Measurements from ENCODE around the gene EIF1AY. TPM values are rescaled to one million over a fixed set of nuclear protein-coding genes. Genes with fewer than 3 reads are reported as not detected.
"Not testable (repeated sequence)": the region's sequence is repeated elsewhere in the genome, so short reads cannot be mapped to it uniquely, and the experiment has no call there.

EIF1AY gene
- polyA plus RNA-seq (2012; ENCODE audit: low read depth, missing spikeins) = 63.5 TPM

DNA sequence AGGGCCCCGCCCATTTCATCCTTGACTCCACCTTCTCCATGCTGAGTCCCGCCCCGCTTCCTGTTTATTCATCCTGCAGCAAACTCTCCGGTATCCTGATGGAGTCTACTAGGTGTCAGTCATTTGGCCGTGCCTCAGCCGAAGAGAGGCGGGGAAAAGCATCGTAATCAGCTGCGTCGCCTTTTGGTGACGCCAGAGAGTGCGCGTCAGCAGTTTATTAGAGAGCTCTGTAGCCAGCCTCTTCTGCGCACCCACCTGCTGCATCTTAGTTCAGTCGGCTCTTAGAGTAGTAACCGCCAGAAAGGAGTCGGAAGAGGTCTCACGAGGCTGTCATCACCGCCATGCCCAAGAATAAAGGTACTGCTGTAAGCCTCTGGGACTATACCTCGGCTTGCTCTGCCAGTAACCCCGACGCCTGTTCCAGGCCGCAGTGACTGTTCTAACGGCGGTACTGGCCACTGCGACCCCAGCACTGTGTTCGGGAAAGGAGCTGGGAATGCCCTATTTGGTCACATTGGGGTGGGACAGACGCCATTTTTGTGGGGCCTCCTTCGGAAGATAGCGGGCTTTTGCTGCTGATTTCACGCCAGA is at the start of gene EIF1AY:
Gene EIF1AY, plus strand, starts transcription at position 246 of the 591 bp plus-strand sequence. Its CDS starts 96 bp downstream, at position 342.
- DNase-seq (ENCODE audit: insufficient read length, low spot score) (peak; percentile 5), FAIRE-seq (peak; percentile 96)
- peak; percentile 87 for TF ChIP-seq POLR2A (IDR thresholded peaks at IDR 0.05; ENCODE audit: low read depth, low read length)
- TF ChIP-seq TAF1 (IDR thresholded peaks at IDR 0.05; ENCODE audit: low read depth, low read length) = peak; percentile 63; the same call in 1 of the 2 replicates
- TF ChIP-seq POLR2AphosphoS5 (IDR thresholded peaks at IDR 0.05; ENCODE audit: low read depth, low read length) = peak; percentile 87
- no peak for TF ChIP-seq POU2F2 (IDR thresholded peaks at IDR 0.05; ENCODE audit: low read depth, low read length)
- TF ChIP-seq PAX5 (IDR thresholded peaks at IDR 0.05; ENCODE audit: insufficient read depth, low read length, severe bottlenecking) = no peak
- peak; percentile 61 for TF ChIP-seq SPI1 (IDR thresholded peaks at IDR 0.05; ENCODE audit: low read depth, low read length)

DNA sequence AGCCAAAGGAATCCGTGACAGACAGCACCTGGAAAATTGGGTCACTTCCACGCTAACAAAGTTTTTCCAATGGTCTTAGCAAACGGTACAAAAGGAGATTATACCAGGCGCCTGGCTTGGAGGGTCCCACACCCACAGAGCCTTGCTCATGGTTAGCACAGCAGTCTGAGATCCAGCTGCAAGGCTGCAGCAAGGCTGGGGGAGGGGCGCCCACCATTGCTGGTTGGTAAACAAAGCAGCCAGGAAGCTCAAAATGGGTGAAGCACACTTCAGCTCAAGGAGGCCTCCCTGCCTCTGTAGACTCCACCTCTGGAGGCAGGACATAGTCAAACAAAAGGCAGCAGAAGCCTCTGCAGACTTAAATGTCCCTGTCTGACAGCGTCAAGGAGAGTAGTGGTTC is 47.1 kb upstream of the EIF1AY start:
- DNase-seq (ENCODE audit: insufficient read length, low spot score) (no peak), FAIRE-seq (no peak)
- TF ChIP-seq TAF1 (IDR thresholded peaks at IDR 0.05; ENCODE audit: low read depth, low read length) = no peak
- TF ChIP-seq POLR2A (IDR thresholded peaks at IDR 0.05; ENCODE audit: low read depth, low read length) = no peak
- no peak for TF ChIP-seq POLR2AphosphoS5 (IDR thresholded peaks at IDR 0.05; ENCODE audit: low read depth, low read length)
- TF ChIP-seq PAX5 (IDR thresholded peaks at IDR 0.05; ENCODE audit: insufficient read depth, low read length, severe bottlenecking) = no peak
- no peak for TF ChIP-seq SPI1 (IDR thresholded peaks at IDR 0.05; ENCODE audit: low read depth, low read length)
- no peak for TF ChIP-seq POU2F2 (IDR thresholded peaks at IDR 0.05; ENCODE audit: low read depth, low read length)

DNA sequence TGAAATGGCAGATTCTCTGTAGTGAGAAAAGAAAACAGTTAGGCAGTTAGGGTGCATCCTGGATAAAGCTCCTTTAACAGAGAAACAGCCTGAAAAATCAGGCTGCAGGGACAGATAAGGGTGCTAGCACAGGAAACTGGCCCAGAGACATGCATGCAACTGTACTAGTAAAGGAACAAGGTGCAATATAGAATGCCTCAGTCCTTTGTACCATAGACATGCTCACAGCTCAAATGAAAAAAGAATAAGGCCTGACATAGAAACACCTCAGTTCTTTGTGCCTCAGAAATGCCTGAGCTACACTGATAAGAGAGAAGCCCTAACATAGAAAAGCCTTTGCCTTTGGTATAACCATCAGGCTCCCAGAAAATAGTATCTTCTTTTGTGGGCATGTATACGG is 37.4 kb upstream of the EIF1AY start:
- FAIRE-seq (no peak), DNase-seq (ENCODE audit: insufficient read length, low spot score) (no peak)
- TF ChIP-seq POU2F2 (IDR thresholded peaks at IDR 0.05; ENCODE audit: low read depth, low read length) = no peak
- no peak for TF ChIP-seq SPI1 (IDR thresholded peaks at IDR 0.05; ENCODE audit: low read depth, low read length)
- TF ChIP-seq PAX5 (IDR thresholded peaks at IDR 0.05; ENCODE audit: insufficient read depth, low read length, severe bottlenecking) = no peak
- TF ChIP-seq POLR2A (IDR thresholded peaks at IDR 0.05; ENCODE audit: low read depth, low read length) = no peak
- no peak for TF ChIP-seq TAF1 (IDR thresholded peaks at IDR 0.05; ENCODE audit: low read depth, low read length)
- TF ChIP-seq POLR2AphosphoS5 (IDR thresholded peaks at IDR 0.05; ENCODE audit: low read depth, low read length) = no peak

- no peak for DNase-seq (ENCODE audit: insufficient read length, low spot score)
- peak; percentile 69 for FAIRE-seq
- TF ChIP-seq POLR2AphosphoS5 (IDR thresholded peaks at IDR 0.05; ENCODE audit: low read depth, low read length) (no peak), POLR2A (IDR thresholded peaks at IDR 0.05; ENCODE audit: low read depth, low read length) (no peak), SPI1 (IDR thresholded peaks at IDR 0.05; ENCODE audit: low read depth, low read length) (no peak), POU2F2 (IDR thresholded peaks at IDR 0.05; ENCODE audit: low read depth, low read length) (no peak), TAF1 (IDR thresholded peaks at IDR 0.05; ENCODE audit: low read depth, low read length) (no peak), PAX5 (IDR thresholded peaks at IDR 0.05; ENCODE audit: insufficient read depth, low read length, severe bottlenecking) (no peak)
Measured at GRCh38 chrY:20538933-20539332, 36.6 kb upstream of the EIF1AY start.

GRCh38 chrY:20544451-20544960 is 31.1 kb upstream of the EIF1AY start:
- FAIRE-seq (no peak), DNase-seq (ENCODE audit: insufficient read length, low spot score) (no peak)
- TF ChIP-seq PAX5 (IDR thresholded peaks at IDR 0.05; ENCODE audit: insufficient read depth, low read length, severe bottlenecking) (no peak), SPI1 (IDR thresholded peaks at IDR 0.05; ENCODE audit: low read depth, low read length) (no peak), POLR2AphosphoS5 (IDR thresholded peaks at IDR 0.05; ENCODE audit: low read depth, low read length) (no peak), TAF1 (IDR thresholded peaks at IDR 0.05; ENCODE audit: low read depth, low read length) (no peak), POLR2A (IDR thresholded peaks at IDR 0.05; ENCODE audit: low read depth, low read length) (no peak), POU2F2 (IDR thresholded peaks at IDR 0.05; ENCODE audit: low read depth, low read length) (no peak)

DNA sequence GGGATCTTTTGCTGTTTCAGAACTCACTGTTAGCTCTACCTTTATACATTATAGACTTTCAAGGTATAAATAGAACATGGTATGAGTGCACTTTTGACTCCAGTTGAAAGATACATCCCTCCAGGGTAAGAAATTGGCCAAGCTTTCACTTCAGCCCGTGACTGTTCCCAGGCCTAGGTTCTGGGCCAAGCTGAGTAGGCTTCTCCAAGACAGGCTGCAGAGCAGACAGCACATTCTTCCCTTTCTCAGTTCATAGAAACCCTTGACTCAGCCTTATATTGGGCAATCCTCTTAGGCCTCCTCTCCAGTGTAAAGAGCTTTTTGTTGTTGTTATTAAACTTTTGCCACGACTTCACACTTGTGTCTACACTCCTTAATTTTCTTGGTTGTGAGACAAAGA is 29.5 kb upstream of the EIF1AY start:
- no peak for DNase-seq (ENCODE audit: insufficient read length, low spot score)
- TF ChIP-seq TAF1 (IDR thresholded peaks at IDR 0.05; ENCODE audit: low read depth, low read length) = no peak
- TF ChIP-seq SPI1 (IDR thresholded peaks at IDR 0.05; ENCODE audit: low read depth, low read length) = no peak
- no peak for TF ChIP-seq PAX5 (IDR thresholded peaks at IDR 0.05; ENCODE audit: insufficient read depth, low read length, severe bottlenecking)
- no peak for TF ChIP-seq POLR2A (IDR thresholded peaks at IDR 0.05; ENCODE audit: low read depth, low read length)
- TF ChIP-seq POLR2AphosphoS5 (IDR thresholded peaks at IDR 0.05; ENCODE audit: low read depth, low read length) = no peak
- TF ChIP-seq POU2F2 (IDR thresholded peaks at IDR 0.05; ENCODE audit: low read depth, low read length) = no peak
- FAIRE-seq = no peak

- FAIRE-seq = no peak
Measured at GRCh38 chrY:20549289-20549688, 26.3 kb upstream of the EIF1AY start.

GRCh38 chrY:20551840-20552239 is 23.7 kb upstream of the EIF1AY start:
- TF ChIP-seq PAX5 (IDR thresholded peaks at IDR 0.05; ENCODE audit: insufficient read depth, low read length, severe bottlenecking) (no peak), POU2F2 (IDR thresholded peaks at IDR 0.05; ENCODE audit: low read depth, low read length) (no peak), SPI1 (IDR thresholded peaks at IDR 0.05; ENCODE audit: low read depth, low read length) (no peak), TAF1 (IDR thresholded peaks at IDR 0.05; ENCODE audit: low read depth, low read length) (no peak), POLR2A (IDR thresholded peaks at IDR 0.05; ENCODE audit: low read depth, low read length) (no peak), POLR2AphosphoS5 (IDR thresholded peaks at IDR 0.05; ENCODE audit: low read depth, low read length) (no peak)
- DNase-seq (ENCODE audit: insufficient read length, low spot score) (no peak), FAIRE-seq (no peak)

More at GRCh38 chrY:20549289-20549688, 26.3 kb upstream of the EIF1AY start:
- DNase-seq (ENCODE audit: insufficient read length, low spot score) = no peak
- TF ChIP-seq POLR2AphosphoS5 (IDR thresholded peaks at IDR 0.05; ENCODE audit: low read depth, low read length) (no peak), PAX5 (IDR thresholded peaks at IDR 0.05; ENCODE audit: insufficient read depth, low read length, severe bottlenecking) (no peak), TAF1 (IDR thresholded peaks at IDR 0.05; ENCODE audit: low read depth, low read length) (no peak), POLR2A (IDR thresholded peaks at IDR 0.05; ENCODE audit: low read depth, low read length) (no peak), POU2F2 (IDR thresholded peaks at IDR 0.05; ENCODE audit: low read depth, low read length) (no peak), SPI1 (IDR thresholded peaks at IDR 0.05; ENCODE audit: low read depth, low read length) (no peak)

GRCh38 chrY:20552764-20553323 is 22.7 kb upstream of the EIF1AY start:
- FAIRE-seq; DNase-seq (ENCODE audit: insufficient read length, low spot score): not testable (repeated sequence)
